NCI-H2029 treated with DMSO at 0.1 percent for 48 hours (cell line): ENCODE data around the gene MIX23.
"Not testable (repeated sequence)": the region's sequence is repeated elsewhere in the genome, so short reads cannot be mapped to it uniquely, and the experiment has no call there.

Source experiments
- DNase-seq: peaks from one replicate; lab custom pipeline; 2025; lab: John Stamatoyannopoulos, UW

Gene MIX23

DNA sequence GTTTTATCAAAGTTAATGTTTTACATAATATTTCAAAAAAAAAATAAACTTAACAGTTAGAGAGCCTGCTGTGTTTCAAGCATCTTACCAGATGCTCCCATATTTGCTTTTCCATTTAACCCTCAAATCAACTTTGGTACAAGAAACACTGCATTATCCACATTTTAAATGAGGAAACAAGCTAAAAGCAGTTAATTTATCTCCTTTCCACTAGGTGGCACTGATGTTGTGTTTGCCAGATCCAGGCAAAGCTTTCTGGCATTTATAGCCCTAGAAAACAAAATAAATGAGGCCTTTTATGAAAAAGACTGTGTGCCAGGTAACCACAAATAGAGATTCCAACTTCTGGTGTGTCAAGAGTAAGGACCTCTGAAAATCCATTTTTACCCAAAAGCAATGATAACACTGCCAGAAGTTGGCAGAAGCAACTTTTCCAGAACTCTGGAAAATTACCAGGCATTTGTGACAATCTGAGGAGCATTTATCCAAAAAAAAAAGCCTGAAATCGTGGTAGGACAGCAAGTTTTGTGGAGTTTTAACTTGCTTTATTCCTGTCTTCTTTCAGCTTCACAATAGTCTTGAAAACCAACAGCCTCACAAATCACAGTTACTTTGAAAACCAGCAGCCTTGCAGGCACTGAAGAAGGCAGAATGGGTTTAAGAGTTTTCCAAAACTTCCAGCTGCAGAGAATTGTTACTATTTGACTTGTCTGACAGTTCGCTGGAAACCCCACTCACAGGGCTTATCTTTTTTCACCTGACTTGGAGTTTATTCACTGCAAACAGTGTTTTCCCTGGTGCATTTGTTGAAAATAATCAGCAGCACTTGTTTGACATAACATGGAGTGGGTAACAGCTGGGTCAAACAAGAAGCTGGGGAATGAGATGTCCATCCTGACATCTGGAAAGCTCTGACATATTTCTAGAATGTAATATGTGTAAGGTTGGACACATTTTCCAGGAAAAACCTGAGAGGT is 10.1 kb upstream of the MIX23 start:
- peak; percentile 16 for DNase-seq

DNA sequence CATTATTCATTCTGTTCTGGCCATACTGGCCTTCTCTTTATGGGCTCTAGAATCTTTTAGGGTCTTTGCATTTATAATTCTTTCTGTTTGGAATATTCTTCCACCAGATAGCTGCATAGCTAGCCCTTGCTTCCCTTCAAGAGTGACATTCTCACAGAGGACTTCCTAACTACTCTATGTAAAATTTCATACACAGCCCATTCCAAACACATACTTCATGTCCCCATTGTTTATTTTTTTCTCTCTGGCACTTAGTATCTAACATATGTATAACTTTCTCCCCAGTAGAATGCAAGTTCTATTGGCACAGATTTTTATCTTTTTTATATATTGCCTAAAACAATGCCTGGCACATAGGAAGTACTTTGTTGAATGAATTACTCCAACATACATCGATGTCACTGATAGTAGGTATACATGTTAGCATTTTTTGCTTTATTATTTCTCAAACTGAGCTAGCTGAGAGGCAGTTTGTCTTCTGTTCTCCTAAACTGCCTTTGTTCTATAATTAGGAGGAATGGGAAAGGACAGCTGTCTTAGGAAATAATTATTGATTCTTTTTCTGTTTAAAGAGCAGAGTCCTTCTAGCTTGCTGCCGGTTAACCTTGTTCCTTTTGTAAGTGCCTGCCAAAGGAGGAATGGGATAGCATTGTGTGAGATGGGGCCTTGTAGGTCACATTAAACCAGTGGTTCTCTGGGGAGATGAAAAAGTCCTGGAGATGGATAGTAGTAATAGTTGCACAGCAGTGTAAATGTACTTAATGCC is 8.8 kb upstream of the MIX23 start:
- DNase-seq, result no peak

- DNase-seq, result no peak
Observed at GRCh38 chr3:122390665-122391064, 7.6 kb upstream of the MIX23 start.

GRCh38 chr3:122389892-122390291 is 6.9 kb upstream of the MIX23 start:
- no peak for DNase-seq

- DNase-seq, result no peak
Observed at GRCh38 chr3:122389197-122389596, 6.2 kb upstream of the MIX23 start.

- DNase-seq, result no peak
Observed at GRCh38 chr3:122387709-122388108, 4.7 kb upstream of the MIX23 start.

- DNase-seq, result peak; percentile 73
Observed at GRCh38 chr3:122383771-122384697, 1.0 kb upstream of the MIX23 start, which contains the start of gene FAM162A. TSS of gene FAM162A (plus strand) at chr3:122384182. CDS start at chr3:122384266, 84 bp downstream.

DNA sequence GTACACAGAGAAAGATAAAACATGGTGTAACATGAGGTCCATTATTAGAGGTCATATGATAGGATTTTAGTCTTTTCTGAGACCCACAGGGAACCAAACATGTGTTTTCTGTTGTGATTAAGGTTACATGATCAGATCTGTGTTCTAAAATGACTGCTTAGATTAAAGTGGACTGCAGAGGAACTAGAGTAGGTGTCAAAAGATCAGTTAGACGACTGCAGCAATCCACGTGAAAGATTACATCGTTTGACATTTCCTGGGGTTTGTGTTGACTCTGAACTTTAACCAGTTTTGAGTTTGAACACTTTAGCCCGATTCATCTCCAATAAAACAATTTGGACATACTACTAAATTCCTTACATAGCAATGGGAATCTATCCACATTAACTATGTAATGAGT is 5.1 kb downstream of the MIX23 start:
- no peak for DNase-seq

DNA sequence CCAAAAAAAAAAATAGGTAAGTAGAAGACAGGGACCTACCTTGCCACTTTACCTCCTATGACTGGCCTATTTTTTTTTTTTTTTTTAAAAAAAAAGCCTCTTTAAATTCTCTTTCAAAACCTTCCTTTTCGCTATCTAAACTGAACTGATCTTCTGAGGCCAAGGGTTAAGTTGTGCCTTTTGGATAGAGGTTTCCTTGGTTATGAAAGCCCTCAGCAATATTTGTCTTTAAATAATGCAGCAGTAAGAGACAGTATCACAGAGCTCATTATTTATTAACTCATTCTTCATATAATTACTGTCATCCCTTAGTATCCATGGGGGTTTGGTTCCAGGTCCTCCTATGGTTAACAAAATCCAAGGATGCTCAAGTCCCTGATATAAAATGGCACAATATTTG is 9.0 kb downstream of the MIX23 start:
- no peak for DNase-seq

DNA sequence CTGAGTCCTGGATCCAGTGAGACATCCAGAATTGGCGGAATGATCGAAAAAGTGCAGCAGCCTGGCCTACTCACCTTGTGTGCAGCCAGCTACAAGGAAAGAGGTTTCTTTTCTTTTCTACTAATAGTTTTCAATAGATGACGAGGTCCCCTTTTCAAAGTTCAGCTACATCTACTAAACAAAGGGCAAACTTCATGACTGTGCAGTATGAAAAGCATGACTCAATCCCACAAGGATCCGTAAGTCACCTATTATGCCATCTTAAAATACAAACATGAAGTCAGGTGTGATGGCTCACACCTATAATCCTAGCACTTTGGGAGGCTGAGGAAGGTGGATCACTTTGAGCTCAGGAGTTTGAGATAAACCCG is 16.7 kb downstream of the MIX23 start:
- no peak for DNase-seq

DNA sequence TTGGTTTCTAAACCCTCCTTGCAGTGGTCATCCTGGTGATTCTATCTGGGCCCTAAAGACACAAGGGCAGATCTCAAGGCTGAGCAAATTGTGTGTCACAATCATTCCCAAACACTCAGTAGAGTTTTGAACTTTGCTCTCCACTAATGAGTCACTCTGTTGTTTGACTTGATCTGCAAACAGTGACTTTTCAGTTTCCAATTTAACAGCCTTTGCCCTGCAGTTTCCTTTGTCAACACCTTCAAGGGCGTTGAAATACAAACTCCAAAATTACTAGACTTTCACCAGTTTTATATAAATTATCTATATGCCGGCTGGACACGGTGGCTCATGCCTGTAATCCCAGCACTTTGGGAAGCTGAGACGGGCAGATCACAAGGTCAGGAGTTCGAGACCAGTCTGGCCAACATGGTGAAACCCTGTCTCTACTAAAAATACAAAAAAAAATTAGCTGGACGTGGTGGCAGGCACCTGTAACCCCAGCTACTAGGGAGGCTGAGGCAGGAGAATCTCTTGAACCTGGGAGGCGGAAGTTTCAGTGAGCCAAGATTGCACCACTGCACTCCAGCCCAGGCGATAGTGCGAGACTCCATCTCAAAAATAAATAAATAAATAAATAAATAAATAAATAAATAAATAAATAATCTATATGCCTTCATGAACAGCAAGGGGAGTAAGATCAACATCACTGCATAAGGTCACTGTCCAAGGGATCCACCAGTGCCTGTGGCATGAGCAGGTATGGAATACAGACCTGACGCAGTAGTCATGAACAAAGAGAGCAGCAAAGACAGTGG is 17.3 kb downstream of the MIX23 start:
- DNase-seq, result not testable (repeated sequence)

DNA sequence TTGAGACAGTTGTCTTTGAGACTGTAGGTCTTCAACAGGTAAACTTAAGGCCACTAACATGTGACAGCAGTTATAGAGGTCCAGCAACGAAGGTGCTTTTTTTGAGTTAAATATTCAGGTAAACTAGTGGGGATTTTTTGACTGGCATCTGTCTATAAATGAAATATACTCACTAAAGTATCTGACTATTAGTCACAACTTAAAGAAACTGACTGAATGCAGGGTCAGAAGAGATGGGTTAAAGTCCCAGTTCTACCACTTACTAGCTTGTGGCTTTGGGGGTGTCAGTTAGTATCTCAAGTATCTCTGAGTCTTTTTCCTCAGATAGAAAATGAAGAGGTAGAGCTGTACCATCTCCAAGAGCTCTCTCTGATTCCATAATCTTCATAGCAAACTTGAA is 18.0 kb downstream of the MIX23 start:
- no peak for DNase-seq

DNA sequence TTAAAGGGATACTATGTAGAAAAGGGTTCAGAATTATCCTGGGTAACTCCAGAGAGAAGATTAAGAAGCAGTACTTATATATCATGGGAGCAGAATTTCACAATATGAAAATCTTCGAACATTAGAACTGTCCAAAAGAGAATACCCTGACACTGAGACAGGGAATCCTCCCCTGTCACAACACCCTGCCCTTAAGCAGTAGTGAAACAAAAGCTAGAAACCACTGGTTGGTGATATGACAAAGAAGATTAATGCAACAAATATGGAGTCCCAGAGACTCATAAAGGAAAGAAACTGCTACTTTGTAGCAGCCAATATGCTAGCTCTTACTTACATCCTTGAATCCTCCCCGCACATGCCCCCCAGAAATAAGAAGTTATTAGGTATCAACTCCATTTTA is 18.5 kb downstream of the MIX23 start:
- no peak for DNase-seq

DNA sequence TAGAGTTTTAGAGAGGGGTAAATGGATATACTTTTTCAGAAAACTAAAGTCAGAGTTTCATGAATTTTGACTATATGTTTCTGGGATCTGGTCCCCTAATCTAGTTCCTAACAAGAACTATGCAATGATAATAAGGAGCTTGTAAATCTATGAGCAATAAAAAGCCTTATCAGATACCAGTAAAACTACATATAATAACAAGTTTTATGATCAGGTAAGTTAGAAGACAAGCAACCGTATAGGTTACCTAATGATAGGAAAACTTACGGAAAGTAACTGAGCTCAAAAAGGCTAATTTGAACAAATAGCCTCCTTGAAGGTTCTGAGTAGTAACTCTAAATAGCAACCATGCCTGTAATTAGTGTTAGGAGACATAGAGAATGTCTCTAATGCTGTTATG is 21.0 kb downstream of the MIX23 start:
- DNase-seq, result no peak

DNA sequence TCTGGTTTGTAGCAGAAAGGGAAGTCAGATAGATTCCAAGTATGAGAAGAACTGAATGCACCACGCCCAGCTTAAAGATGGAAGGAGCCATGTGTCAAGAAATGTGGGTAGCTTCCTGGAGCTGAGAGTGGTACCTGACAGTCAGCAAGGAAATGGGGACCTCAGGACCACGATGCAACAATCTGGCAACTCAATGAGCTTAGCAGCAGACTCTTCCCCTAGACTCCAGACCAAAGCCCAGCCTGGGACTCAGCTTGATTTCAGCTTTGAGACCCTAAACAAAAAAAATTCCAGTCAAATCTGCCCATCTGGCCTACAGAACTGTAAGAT is 24.4 kb downstream of the MIX23 start:
- no peak for DNase-seq

GRCh38 chr3:122357828-122358702 is 25.0 kb downstream of the MIX23 start:
- DNase-seq, result no peak

DNA sequence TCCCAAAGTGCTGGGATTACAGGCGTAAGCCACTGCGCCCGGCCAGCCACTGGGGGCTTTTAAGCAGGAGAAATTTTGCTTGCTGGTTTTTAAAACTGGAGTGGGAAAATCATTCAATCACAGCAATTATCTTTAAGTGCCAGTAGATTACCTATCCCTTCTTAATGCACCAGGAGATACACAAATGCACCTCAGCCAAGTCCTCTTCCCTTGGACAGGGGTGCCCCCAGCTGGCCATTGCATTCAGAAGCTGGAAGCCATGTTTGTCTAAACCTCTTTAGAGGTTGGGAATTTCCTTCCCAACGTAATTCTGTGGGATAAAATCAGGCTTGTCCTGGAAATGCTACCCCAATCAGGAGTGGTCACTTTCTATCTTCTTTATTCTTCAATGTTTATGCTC is 26.6 kb downstream of the MIX23 start:
- DNase-seq, result no peak

- no peak for DNase-seq
Observed at GRCh38 chr3:122355612-122356011, 27.4 kb downstream of the MIX23 start.

DNA sequence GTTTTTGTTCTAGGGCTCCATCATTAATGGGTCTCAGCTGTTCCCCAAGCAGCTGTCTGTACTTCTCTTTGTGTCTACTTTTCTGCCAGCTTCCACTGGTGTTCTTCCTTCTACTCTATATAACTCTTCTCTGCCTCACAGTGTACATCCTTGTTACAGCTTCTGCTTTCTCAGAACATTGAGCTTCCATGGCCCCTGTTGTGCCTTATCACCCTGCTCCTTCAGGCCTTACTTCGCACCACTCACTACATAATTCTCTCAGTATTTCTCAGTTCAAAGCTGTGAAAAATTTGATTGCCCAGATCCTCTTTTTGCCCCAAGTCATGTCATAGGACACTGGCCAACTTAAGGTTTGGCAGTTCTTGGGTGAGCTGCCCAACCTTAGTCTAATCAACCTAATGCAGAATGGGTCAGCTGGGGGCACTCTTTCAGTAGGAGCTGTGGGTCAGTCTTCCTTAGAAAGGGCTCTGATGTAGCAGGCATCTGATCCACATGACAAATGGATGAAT is 29.1 kb downstream of the MIX23 start:
- DNase-seq, result no peak

DNA sequence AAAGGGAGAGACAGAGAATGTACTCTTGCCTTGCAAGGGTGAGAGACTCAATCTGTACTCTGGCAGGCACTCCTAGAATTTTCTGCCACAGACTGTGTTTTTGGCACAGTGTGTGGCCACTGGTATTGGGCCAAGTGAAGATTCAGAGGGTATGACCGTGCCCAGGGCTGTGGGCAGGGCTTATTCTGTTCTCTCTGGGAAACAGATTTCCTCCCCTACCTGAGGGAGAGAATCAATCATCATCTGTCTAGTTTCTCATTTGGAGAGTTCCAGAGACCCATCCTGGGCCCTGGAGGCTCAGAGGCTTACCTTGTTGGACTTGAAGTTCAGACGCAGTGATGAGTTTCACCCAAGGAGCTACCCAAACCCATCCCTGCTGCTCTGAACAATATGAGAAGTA is 29.8 kb downstream of the MIX23 start:
- DNase-seq, result no peak
